Stimulated activated CD4-positive, alpha-beta T cell treated with anti-CD3 and anti-CD28 coated beads, Interleukin-4, amount 100 ng/mL, for 4 hours (primary cell): ENCODE results near the gene SCIN.
"Not testable (repeated sequence)": the region's sequence is repeated elsewhere in the genome, so short reads cannot be mapped to it uniquely, and the experiment has no call there.

Experiments
- DNase-seq, 2 experiments: peaks; one replicate each; pipeline ENCODE4 v3.0.0-alpha.2; 2020

SCIN gene

DNA sequence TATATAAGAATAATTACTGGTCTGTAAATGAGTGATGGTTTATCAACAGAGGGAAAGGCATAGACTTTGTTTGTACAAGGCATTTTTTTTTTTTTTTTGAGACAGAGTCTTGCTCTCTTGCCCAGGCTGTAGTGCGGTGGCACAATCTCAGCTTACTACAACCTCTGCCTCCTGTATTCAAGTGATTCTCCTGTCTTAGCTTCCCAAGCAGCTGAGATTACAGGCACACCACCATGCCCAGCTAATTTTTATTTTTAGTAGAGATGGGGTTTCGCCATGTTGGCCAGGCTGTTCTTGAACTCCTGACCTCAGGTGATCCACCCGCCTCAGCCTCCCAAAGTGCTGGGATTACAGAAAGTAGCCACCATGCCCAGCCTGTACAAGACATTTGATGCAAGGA is 120.9 kb downstream of the SCIN start:
- DNase-seq, result not testable (repeated sequence)

- DNase-seq, result no peak
Measured at GRCh38 chr7:12692035-12692434, 121.5 kb downstream of the SCIN start.

DNA sequence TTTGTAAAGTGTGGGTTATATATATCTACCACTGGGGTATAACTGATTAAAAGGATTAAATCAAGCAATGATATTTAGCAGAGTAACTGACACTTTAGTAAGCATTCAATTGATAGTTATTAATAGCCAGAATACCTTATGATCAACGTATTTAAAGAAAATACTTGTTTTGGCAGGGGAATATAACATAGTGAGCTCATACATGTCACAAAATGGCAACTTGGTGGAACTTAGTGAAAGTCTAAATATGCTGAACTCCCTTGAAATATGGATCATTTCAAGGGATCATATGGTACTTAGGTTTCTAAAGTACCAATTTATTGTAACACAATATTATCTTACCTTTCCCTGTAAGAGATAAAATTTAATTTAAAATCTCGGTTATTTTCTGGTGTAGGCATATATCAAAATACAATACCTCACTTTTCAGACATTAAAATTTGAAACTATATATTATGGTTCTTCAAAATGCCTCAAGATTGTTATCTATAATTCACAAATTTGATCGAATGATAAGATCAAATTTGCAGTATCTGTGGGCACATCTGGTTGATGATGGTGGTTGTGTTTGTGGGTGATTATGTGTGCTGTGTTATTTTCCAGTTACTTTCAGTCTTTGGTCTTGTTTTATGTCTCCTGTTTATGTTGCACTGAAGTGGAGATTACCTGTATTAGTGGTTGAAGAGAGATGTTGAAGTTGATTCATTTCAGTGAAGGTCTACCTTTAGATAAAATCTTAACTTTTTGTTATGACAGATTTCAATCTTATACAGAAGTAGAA is 122.1 kb downstream of the SCIN start:
- DNase-seq, result no peak

DNA sequence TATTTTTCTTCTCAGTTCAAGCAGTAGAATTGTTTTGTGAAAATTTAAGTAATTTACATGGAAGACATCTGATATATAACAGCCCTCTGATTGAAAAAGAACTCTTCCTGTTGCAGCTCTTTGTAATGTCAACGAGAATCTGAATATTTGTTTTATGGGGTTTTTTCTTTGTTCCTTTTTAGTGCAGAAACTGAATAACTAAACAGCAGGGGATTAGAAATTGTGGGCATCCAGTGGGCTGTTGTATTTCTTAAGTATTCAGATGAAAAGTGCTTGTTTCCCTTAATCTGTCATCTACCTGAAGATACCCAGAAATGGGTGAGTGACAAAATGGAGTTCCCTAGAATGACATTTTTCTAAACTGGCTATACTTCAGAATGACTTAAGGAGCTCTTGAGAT is 124.3 kb downstream of the SCIN start:
- no peak for DNase-seq

DNA sequence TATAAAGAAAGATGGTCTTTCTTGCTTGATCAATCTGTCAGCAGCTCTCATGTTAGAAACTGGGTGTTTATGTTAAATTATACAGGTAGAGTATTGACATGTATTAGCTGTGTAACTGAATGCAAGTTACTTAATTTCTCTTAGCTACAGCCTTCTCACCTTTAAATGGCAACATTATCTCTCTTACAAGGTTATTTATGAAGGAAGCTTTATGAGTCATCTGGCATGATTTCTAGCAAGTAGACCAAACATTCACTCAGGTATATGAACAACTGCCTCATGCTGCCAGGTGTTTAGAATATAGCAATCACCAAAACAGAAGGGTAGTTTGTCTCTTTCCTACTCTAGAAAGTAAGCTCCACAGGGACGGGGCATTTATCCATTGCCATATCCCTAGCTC is 125.4 kb downstream of the SCIN start:
- DNase-seq, result no peak

- DNase-seq, result no peak
Measured at GRCh38 chr7:12699299-12699698, 128.8 kb downstream of the SCIN start.

DNA sequence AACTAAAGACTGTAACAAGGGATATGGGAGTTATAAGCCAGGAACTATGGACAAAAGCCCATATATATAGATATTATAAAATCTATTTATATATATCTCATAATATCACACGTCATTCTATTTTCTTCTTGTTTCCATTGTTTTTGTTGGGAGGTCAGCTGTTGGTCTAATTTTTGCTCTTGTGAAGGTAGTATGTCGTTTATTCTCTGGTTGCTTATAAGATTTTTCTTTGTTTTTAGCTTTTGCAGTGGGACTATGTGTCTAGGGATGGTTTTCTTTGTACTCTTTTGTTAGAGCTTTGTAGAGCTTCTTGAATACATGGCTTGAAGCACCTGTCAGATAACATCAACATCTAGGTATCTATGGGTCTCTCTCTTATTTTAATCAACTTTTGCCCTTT is 130.9 kb downstream of the SCIN start:
- DNase-seq, result no peak

DNA sequence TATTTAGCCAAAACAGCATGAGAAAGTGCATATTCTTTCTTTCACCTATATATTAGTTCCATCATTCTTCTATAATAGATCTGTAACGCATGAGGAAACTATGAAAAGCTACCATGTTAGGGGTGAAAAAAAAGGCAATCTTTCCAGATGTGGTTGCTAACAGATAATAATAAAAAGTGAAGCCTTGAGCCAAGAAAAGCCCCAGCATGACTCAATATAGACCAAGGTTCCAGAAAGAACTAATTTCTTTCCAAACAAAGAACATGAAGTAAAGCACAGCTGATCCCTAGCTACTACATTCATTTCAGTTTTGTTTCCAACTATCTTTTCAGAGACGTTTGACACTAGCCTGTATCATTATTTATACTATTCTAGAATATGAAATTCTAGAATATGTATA is 133.4 kb downstream of the SCIN start:
- DNase-seq, result no peak

GRCh38 chr7:12705878-12706277 is 135.4 kb downstream of the SCIN start:
- no peak for DNase-seq

DNA sequence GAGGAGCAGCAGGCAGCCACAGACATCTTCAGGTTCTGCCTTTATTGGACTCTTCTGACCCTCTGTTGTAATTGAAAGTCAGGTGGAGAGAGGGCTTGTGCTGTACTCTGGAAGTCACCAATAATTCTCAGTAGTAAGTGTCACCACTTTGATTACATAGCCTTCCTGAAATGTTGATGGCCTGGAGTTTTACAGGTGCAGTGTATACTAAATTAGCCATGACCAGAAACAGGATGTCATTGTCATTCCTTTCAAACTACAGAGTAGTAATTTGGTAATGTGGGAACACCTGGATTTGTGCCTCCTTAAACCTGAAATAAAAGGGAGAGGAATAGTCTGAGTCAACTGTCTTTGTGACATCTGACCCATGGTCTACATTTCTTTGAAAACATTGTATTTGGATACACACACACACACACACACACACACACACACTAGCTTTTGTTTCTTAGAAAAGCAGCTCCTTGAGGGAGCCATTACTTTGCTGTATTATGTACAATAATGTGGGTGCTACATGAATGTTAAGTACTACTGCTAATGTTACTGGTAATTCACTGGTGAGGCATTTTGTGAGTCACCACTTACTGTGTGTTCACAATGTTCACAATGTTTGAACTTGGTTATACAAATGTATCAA is 136.5 kb downstream of the SCIN start:
- no peak for DNase-seq

DNA sequence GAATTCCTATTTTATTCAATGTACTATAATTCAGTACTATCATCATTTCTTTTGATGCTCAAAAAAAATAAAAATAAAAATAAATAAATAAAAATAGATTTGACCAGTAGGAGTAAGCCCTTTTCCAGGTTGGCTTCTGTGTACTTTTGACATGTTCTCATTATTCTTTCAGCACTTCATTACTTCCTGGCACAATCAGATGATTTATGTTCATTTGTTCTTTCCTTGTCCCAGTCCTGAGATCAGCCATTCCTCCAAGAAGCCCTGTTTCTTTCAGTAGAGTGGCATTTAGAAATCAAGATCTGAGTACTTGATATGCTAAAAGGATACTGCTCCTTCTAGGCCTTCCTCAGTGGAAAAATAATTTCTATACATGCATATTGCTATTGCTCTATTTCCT is 137.8 kb downstream of the SCIN start:
- DNase-seq, result no peak
